ENCODE measurements around the gene TXN2. TPM values are rescaled to one million over a fixed set of nuclear protein-coding genes. Genes with fewer than 3 reads are reported as not detected.

Gene TXN2
- total and polyA plus RNA-seq, 7 experiments from 2014 or later, result 35.5 to 154 (median 44.1) TPM

DNA sequence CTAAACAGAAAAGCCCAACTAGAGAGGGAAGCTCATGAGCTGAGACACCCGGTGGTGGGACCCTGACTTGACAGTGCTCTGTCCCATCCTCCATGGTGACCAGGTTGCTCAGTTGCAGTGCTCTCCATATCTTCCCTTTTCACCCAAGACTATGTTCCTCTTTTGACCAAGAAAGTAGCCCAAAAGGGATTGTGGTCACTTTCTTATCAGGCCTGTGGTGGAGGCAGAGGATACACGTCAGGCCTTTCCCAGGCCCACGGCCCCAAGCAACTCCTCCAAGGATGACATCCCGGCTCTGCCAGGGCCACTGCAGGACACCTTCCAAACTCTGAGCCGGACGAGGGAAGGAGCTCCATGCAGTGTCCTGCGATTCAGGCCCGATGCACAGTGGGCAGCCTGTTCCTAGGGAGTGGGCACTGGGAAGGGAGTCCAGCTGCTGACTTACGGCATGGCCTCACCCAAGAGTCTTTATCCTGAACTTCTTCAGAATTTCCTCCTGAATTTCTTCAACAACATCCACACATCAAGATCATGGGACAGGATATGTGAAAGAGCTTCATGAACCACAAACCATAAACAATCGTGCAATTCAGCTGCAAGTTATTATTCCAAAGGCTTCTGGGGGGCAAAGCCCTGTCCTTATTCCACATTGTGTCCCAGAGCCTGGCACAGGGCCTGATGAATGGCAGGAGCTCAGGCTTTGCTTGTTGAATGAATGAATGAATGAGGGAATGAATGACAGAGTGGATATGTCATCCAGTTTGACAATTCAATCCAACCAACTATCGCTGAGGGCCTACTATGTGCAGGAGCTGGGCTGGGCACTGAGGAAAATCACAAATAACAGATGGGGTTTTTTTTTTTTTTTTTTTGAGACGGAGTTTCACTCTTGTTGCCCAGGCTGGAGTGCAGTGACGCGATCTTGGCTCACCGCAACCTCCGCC is 57.7 kb downstream of the TXN2 start:
- no peak overlapping the region for H3K27ac ChIP-seq (ENCODE audit: low read depth, low read length)
- ATAC-seq, result peak; percentile 76
- H3K4me1 ChIP-seq (ENCODE audit: control insufficient read depth in 2 of 2, insufficient read depth in 2 of 2, low read length in 2 of 2), result peaks cover 8 to 16% of the 10 kb centered on the region in 2 donors
- no peak for DNase-seq
- CTCF ChIA-PET, result interaction anchor here (0.6 to 0.8 kb wide), 2 partner anchors 51 to 122 kb away, joined by 3 to 4 read pairs; no protein-coding TSS in a partner anchor
- peaks cover 25 to 47% (median 38%) of the 10 kb centered on the region in 7 donors for H3K4me1 Mint-ChIP-seq
- H3K4me3 ChIP-seq (ENCODE audit: low read length), result no peak overlapping the region
- H3K36me3 ChIP-seq (ENCODE audit: control insufficient read depth in 2 of 3, insufficient read depth in 3 of 3, low read length in 3 of 3), result no peaks in the 10 kb centered on the region
- no peaks in the 10 kb centered on the region for H3K9me3 ChIP-seq (ENCODE audit: control insufficient read depth in 2 of 3, low read length in 3 of 3)
- H3K9me3 Mint-ChIP-seq, result peaks cover 0 to 1% (median 0%) of the 10 kb centered on the region in 11 donors
- POLR2A ChIA-PET, result interaction anchor here (0.5 to 3.5 kb wide), 3 partner anchors 12 to 18 kb away, joined by 3 to 11 read pairs (median 4); no protein-coding TSS in a partner anchor
- no peaks in the 10 kb centered on the region for H3K27me3 ChIP-seq (ENCODE audit: control insufficient read depth in 2 of 2, insufficient read depth in 2 of 2, low read length in 2 of 2)
- H3K36me3 Mint-ChIP-seq, result no peaks in the 10 kb centered on the region
- no peaks in the 10 kb centered on the region for H3K27me3 Mint-ChIP-seq
- H3K4me3 Mint-ChIP-seq, result peak overlapping the region in 1 of 10 donors; percentile 12
- H3K27ac Mint-ChIP-seq, result peak overlapping the region in 1 of 9 donors; percentile 43
- intact Hi-C loops (cut with micrococcal nuclease), result no loop called here

DNA sequence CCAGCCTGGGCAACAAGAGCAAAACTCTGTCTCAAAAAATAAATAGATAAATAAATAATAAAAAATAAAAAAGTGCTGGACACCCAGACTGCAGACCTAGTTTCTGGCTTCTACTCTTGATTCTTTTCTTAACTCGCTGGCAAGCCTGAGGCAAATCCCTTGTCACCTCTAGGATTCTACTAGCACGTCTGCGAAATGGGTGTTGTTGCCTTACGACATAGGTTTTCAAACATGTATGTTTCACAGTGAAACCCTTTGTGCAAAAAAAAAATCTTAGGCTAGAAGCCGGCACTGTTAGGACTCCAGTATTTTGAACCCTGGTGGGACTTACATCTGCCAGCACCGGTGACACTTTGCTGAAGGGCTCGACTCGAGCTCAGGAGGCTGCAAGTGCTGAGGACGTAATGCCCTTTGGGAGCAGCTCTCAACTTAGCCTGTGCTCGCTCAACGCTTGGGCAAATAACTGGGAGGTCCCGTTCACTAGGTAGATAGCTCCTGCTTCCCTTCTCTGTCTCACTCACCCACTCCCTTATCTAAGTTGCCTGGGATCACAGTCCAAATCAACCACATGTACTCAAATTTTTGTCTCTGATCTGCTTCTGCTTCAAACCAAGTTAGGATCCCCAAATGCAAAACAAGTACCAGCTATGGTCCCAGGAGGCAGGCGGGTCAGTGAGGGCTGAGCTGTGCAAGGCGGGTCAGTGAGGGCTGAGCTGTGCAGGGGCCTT is 59.0 kb downstream of the TXN2 start:
- no peaks in the 10 kb centered on the region for H3K36me3 ChIP-seq (ENCODE audit: control insufficient read depth in 2 of 3, insufficient read depth in 3 of 3, low read length in 3 of 3)
- peaks cover 8 to 16% of the 10 kb centered on the region in 2 donors for H3K4me1 ChIP-seq (ENCODE audit: control insufficient read depth in 2 of 2, insufficient read depth in 2 of 2, low read length in 2 of 2)
- Mint-ChIP-seq H3K27ac (peak overlapping the region in 1 of 9 donors; percentile 19), H3K4me3 (no peak overlapping the region), H3K36me3 (no peaks in the 10 kb centered on the region), H3K9me3 (peaks cover 0 to 1% (median 0%) of the 10 kb centered on the region in 11 donors), H3K4me1 (peaks cover 25 to 46% (median 36%) of the 10 kb centered on the region in 7 donors), H3K27me3 (no peaks in the 10 kb centered on the region)
- H3K4me3 ChIP-seq (ENCODE audit: low read length), result no peak overlapping the region
- H3K27me3 ChIP-seq (ENCODE audit: control insufficient read depth in 2 of 2, insufficient read depth in 2 of 2, low read length in 2 of 2), result no peaks in the 10 kb centered on the region
- H3K9me3 ChIP-seq (ENCODE audit: control insufficient read depth in 2 of 3, low read length in 3 of 3), result no peaks in the 10 kb centered on the region
- ChIA-PET CTCF (no interaction called here), POLR2A (interaction anchor here (0.6 to 3.5 kb wide), 2 partner anchors 13 to 65 kb away, joined by 3 to 11 read pairs; no protein-coding TSS in a partner anchor)
- DNase-seq, result no peak
- intact Hi-C loops (cut with micrococcal nuclease), result no loop called here
- H3K27ac ChIP-seq (ENCODE audit: low read depth, low read length), result no peak overlapping the region
- ATAC-seq, result no peak

DNA sequence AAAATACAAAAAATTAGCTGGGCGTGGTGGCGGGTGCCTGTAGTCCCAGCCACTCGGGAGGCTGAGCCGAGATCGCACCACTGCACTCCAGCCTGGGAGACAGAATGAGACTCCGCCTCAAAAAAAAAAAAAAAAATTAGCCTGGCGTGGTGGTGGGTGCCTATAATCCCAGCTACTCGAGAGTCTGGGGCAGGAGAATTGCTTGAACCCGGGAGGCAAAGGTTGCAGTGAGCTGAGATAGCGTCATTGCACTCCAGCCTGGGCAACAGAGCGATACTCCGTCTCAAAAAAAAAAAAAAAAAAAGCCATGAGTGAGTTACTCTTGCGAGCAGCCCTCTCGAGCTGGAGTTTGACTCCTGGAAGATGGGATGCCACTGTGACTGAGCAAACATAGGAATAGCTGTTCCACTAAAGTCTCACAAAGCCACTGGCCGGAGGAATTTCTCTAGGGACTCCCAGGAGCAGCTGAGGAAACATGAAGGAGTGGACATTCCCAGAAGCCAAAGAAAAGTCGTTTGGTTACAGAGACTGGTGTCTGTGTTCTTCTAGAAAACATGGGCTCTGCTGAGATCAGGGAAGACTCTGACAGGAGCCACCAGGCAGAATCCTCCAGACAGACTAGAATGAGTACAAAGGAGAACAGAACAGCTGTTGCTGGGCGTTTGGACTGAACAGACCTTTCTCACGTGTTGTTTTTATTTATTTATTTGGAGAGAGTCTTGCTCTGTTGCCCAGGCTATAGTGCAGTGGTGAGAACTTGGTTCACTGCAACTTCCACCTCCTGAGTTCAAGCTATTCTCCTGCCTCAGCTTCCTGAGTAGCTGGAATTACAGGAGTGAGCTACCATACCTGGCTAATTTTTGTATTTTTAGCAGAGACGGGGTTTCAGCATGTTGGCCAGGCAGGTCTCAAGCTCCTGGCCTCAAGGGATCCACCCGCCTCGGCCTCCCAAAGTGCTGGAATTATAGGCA is 61.2 kb downstream of the TXN2 start:
- Histone ChIP-seq H3K4me3 (ENCODE audit: low read length) (no peak overlapping the region), H3K9me3 (ENCODE audit: control insufficient read depth in 2 of 3, low read length in 3 of 3) (no peaks in the 10 kb centered on the region), H3K36me3 (ENCODE audit: control insufficient read depth in 2 of 3, insufficient read depth in 3 of 3, low read length in 3 of 3) (no peaks in the 10 kb centered on the region), H3K27me3 (ENCODE audit: control insufficient read depth in 2 of 2, insufficient read depth in 2 of 2, low read length in 2 of 2) (no peaks in the 10 kb centered on the region), H3K27ac (ENCODE audit: low read depth, low read length) (no peak overlapping the region), H3K4me1 (ENCODE audit: control insufficient read depth in 2 of 2, insufficient read depth in 2 of 2, low read length in 2 of 2) (peaks cover 8 to 18% of the 10 kb centered on the region in 2 donors)
- Mint-ChIP-seq H3K36me3 (no peaks in the 10 kb centered on the region), H3K9me3 (peaks cover 0 to 1% (median 0%) of the 10 kb centered on the region in 11 donors), H3K27ac (peak overlapping the region in 3 of 9 donors; percentile 9 to 77 (median 14)), H3K27me3 (no peaks in the 10 kb centered on the region), H3K4me1 (peaks cover 14 to 42% (median 25%) of the 10 kb centered on the region in 7 donors), H3K4me3 (no peak overlapping the region)
- POLR2A ChIA-PET, result interaction anchor here (0.6 to 3.5 kb wide), 5 partner anchors 15 to 89 kb away, joined by 3 to 11 read pairs (median 4); no protein-coding TSS in a partner anchor
- ATAC-seq (no peak), DNase-seq (no peak)
- CTCF ChIA-PET, result no interaction called here
- intact Hi-C loops (cut with micrococcal nuclease), result no loop called here

DNA sequence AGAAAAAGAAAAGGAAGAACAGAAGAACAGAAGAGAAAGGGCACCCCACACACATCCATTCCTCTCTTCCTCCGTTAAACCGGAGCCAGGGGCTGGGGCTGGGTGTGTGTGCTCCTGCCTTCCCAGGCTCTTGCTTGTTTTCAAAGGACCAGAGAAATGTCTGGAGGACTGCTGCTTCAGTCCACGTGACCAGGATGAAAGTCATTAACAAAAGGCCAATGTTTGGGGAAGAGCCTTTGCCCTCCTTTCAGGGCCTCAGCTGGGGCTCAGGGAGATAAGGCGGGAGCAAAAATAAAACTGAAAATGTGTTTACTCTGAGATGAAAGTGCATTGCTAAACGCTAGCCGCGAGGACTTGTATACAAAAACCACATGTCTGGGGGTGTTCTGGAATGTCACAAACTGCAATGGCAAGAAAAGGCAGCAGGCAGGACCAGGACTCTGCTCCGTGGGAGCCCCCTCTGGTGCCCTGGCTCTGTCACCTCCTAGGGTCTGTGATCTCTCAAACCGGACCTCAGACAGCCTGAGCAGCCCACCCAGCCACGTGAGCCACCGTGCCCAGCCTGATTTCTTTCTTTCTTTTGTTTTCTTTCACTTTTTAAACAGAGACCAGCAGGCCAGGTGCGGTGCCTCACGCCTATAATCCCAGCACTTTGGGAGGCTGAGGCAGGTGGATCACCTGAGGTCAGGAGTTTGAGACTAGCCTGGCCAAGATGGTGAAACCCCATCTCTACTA is 62.1 kb downstream of the TXN2 start:
- peaks cover 8 to 18% of the 10 kb centered on the region in 2 donors for H3K4me1 ChIP-seq (ENCODE audit: control insufficient read depth in 2 of 2, insufficient read depth in 2 of 2, low read length in 2 of 2)
- H3K27ac Mint-ChIP-seq, result peak overlapping the region; percentile 14 to 84 (median 63)
- ChIA-PET CTCF (no interaction called here), POLR2A (interaction anchor here (0.7 kb wide), 1 partner anchor 33 kb away, joined by 4 read pairs; no protein-coding TSS in a partner anchor)
- H3K9me3 Mint-ChIP-seq, result no peaks in the 10 kb centered on the region
- intact Hi-C loops (cut with micrococcal nuclease), result no loop called here
- no peak overlapping the region for H3K27ac ChIP-seq (ENCODE audit: low read depth, low read length)
- H3K9me3 ChIP-seq (ENCODE audit: control insufficient read depth in 2 of 3, low read length in 3 of 3), result no peaks in the 10 kb centered on the region
- H3K27me3 ChIP-seq (ENCODE audit: control insufficient read depth in 2 of 2, insufficient read depth in 2 of 2, low read length in 2 of 2), result no peaks in the 10 kb centered on the region
- no peaks in the 10 kb centered on the region for H3K36me3 Mint-ChIP-seq
- no peaks in the 10 kb centered on the region for H3K27me3 Mint-ChIP-seq
- ATAC-seq (peak; percentile 26), DNase-seq (peak in 1 of 9 donors; percentile 25)
- peaks cover 7 to 34% (median 18%) of the 10 kb centered on the region in 7 donors for H3K4me1 Mint-ChIP-seq
- no peaks in the 10 kb centered on the region for H3K36me3 ChIP-seq (ENCODE audit: control insufficient read depth in 2 of 3, insufficient read depth in 3 of 3, low read length in 3 of 3)
- H3K4me3 Mint-ChIP-seq, result peak overlapping the region; percentile 9 to 75 (median 52)
- peak overlapping the region; percentile 37 for H3K4me3 ChIP-seq (ENCODE audit: low read length)

DNA sequence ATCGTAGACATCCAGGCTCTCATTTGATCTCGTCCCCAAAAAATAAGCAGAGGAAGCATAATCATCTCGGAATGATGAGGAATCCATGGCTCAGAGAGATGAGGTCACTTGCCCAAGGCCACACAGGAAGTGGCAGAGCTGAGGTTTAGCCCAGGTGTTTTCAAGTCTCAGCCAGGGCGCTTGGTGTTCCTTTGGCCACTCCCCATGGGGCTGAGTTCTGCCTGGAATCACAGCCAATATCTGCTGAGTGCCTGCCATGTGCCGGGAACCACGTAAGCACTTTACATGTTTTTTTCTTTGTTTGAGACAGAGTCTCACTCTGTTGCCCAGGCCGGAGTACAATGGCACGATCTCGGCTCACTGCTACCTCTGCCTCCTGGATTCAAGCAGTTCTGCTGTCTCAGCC is 64.2 kb downstream of the TXN2 start:
- ChIA-PET CTCF (no interaction called here), POLR2A (interaction anchor here (0.7 kb wide), 1 partner anchor 12 kb away, joined by 3 read pairs; no protein-coding TSS in a partner anchor)
- peak overlapping the region in 1 of 9 donors; percentile 42 for H3K27ac Mint-ChIP-seq
- no peaks in the 10 kb centered on the region for H3K36me3 Mint-ChIP-seq
- DNase-seq (no peak), ATAC-seq (no peak)
- intact Hi-C loops (cut with micrococcal nuclease), result loop anchor here in 1 of 2 donors (1.0 kb wide), 1 partner anchor 8 kb away; no protein-coding TSS in a partner anchor
- Histone ChIP-seq H3K4me1 (ENCODE audit: control insufficient read depth in 2 of 2, insufficient read depth in 2 of 2, low read length in 2 of 2) (peaks cover 8 to 14% of the 10 kb centered on the region in 2 donors), H3K9me3 (ENCODE audit: control insufficient read depth in 2 of 3, low read length in 3 of 3) (no peaks in the 10 kb centered on the region), H3K27me3 (ENCODE audit: control insufficient read depth in 2 of 2, insufficient read depth in 2 of 2, low read length in 2 of 2) (no peaks in the 10 kb centered on the region), H3K36me3 (ENCODE audit: control insufficient read depth in 2 of 3, insufficient read depth in 3 of 3, low read length in 3 of 3) (no peaks in the 10 kb centered on the region), H3K4me3 (ENCODE audit: low read length) (no peak overlapping the region), H3K27ac (ENCODE audit: low read depth, low read length) (no peak overlapping the region)
- H3K4me1 Mint-ChIP-seq, result peaks cover 0 to 27% (median 16%) of the 10 kb centered on the region in 7 donors
- H3K27me3 Mint-ChIP-seq, result no peaks in the 10 kb centered on the region
- no peak overlapping the region for H3K4me3 Mint-ChIP-seq
- H3K9me3 Mint-ChIP-seq, result no peaks in the 10 kb centered on the region

Data from naive thymus-derived CD4-positive, alpha-beta T cell (primary cell).